ENCODE results near the gene TTBK1. TPM values are rescaled to one million over a fixed set of nuclear protein-coding genes. Genes with fewer than 3 reads are reported as not detected.

Gene TTBK1
- polyA plus RNA-seq, 1 donor from 2014 or later: 4.2 TPM

- Histone ChIP-seq H2AFZ (ENCODE audit: low read depth, low read length) (no peak overlapping the region), H3K9me3 (ENCODE audit: low read length) (no peaks in the 10 kb centered on the region), H3K27me3 (ENCODE audit: insufficient read depth, low read depth, low read length) (no peaks in the 10 kb centered on the region), H3K79me2 (replicated peaks; ENCODE audit: insufficient read depth, low read length) (no peaks in the 10 kb centered on the region), H3K9me2 (ENCODE audit: insufficient read depth, low read length) (no peaks in the 10 kb centered on the region), H3K4me3 (ENCODE audit: low read length) (no peak overlapping the region), H3K27ac (ENCODE audit: low read length) (no peak overlapping the region), H3K9ac (ENCODE audit: low read length) (no peak overlapping the region), H3F3A (ENCODE audit: insufficient read depth, low read length, poor library complexity, severe bottlenecking) (no peaks in the 10 kb centered on the region), H3K36me3 (ENCODE audit: insufficient read depth, low read length) (no peaks in the 10 kb centered on the region), H3K4me2 (ENCODE audit: low read length) (no peak overlapping the region), H4K20me1 (ENCODE audit: insufficient read depth) (no peaks in the 10 kb centered on the region)
- TF ChIP-seq RAD21 (conservative IDR thresholded peaks at IDR 0.05): no peak
- no peak for TF ChIP-seq TAF1 (IDR thresholded peaks at IDR 0.05; ENCODE audit: low read depth)
- no peak for TF ChIP-seq POLR2AphosphoS5 (IDR thresholded peaks at IDR 0.05)
- no peak for TF ChIP-seq SMC3 (conservative IDR thresholded peaks at IDR 0.05; ENCODE audit: poor library complexity)
- no peak for TF ChIP-seq MXI1 (conservative IDR thresholded peaks at IDR 0.05; ENCODE audit: poor library complexity, severe bottlenecking)
- TF ChIP-seq, protein P1, sequence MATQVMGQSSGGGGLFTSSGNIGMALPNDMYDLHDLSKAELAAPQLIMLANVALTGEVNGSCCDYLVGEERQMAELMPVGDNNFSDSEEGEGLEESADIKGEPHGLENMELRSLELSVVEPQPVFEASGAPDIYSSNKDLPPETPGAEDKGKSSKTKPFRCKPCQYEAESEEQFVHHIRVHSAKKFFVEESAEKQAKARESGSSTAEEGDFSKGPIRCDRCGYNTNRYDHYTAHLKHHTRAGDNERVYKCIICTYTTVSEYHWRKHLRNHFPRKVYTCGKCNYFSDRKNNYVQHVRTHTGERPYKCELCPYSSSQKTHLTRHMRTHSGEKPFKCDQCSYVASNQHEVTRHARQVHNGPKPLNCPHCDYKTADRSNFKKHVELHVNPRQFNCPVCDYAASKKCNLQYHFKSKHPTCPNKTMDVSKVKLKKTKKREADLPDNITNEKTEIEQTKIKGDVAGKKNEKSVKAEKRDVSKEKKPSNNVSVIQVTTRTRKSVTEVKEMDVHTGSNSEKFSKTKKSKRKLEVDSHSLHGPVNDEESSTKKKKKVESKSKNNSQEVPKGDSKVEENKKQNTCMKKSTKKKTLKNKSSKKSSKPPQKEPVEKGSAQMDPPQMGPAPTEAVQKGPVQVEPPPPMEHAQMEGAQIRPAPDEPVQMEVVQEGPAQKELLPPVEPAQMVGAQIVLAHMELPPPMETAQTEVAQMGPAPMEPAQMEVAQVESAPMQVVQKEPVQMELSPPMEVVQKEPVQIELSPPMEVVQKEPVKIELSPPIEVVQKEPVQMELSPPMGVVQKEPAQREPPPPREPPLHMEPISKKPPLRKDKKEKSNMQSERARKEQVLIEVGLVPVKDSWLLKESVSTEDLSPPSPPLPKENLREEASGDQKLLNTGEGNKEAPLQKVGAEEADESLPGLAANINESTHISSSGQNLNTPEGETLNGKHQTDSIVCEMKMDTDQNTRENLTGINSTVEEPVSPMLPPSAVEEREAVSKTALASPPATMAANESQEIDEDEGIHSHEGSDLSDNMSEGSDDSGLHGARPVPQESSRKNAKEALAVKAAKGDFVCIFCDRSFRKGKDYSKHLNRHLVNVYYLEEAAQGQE (IDR thresholded peaks at IDR 0.05; ENCODE audit: borderline replicate concordance): no peak
- no peak for TF ChIP-seq EP300 (conservative IDR thresholded peaks at IDR 0.05; ENCODE audit: poor library complexity, severe bottlenecking)
- TF ChIP-seq CTCF (IDR thresholded peaks at IDR 0.05; ENCODE audit: poor library complexity, severe bottlenecking): no peak
- TF ChIP-seq EZH2 (IDR thresholded peaks at IDR 0.05; ENCODE audit: borderline replicate concordance, insufficient read depth, low read length, poor library complexity, severe bottlenecking): no peak
Observed at GRCh38 chr6:43199912-43200311, 43.4 kb upstream of the TTBK1 start.

DNA sequence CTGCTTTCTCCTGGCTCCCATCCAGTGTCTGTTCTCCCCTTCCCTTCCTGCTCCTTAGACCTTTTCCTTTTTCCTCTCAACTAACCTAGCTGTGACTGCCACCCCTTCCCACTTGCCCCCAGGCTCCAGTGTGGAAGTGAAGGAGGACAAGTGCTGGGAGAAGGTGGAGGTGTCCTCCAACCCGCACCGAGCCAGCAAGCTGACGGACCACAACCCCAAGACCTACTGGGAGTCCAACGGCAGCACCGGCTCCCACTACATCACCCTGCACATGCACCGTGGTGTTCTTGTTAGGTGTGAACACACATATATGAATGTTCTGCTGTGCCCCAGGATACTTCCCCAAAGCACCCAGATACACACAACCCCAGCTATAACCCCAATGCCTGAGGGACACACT lies 42.7 kb upstream of the TTBK1 start:
- Histone ChIP-seq H3K9ac (ENCODE audit: low read length) (no peak overlapping the region), H3K36me3 (ENCODE audit: insufficient read depth, low read length) (no peaks in the 10 kb centered on the region), H3K27me3 (ENCODE audit: insufficient read depth, low read depth, low read length) (no peaks in the 10 kb centered on the region), H3K9me3 (ENCODE audit: low read length) (no peaks in the 10 kb centered on the region), H3K9me2 (ENCODE audit: insufficient read depth, low read length) (no peaks in the 10 kb centered on the region), H3F3A (ENCODE audit: insufficient read depth, low read length, poor library complexity, severe bottlenecking) (no peaks in the 10 kb centered on the region), H3K4me3 (ENCODE audit: low read length) (no peak overlapping the region), H4K20me1 (ENCODE audit: insufficient read depth) (no peaks in the 10 kb centered on the region), H3K27ac (ENCODE audit: low read length) (no peak overlapping the region), H3K4me2 (ENCODE audit: low read length) (no peak overlapping the region), H2AFZ (ENCODE audit: low read depth, low read length) (no peak overlapping the region), H3K79me2 (replicated peaks; ENCODE audit: insufficient read depth, low read length) (no peaks in the 10 kb centered on the region)
- TF ChIP-seq SMC3 (conservative IDR thresholded peaks at IDR 0.05; ENCODE audit: poor library complexity) (no peak), RAD21 (conservative IDR thresholded peaks at IDR 0.05) (no peak), TAF1 (IDR thresholded peaks at IDR 0.05; ENCODE audit: low read depth) (no peak), POLR2AphosphoS5 (IDR thresholded peaks at IDR 0.05) (no peak), EP300 (conservative IDR thresholded peaks at IDR 0.05; ENCODE audit: poor library complexity, severe bottlenecking) (no peak)

All from neural cell (in vitro differentiated cells).